GM19025 (cell line): ENCODE measurements around the gene FUCA2.

Source experiments
- ATAC-seq: cut with Tn5 transposase; IDR thresholded peaks from one replicate; pipeline ENCODE4 v1.9.1; 2021; ENCODE audit warnings: mild to moderate bottlenecking, low read depth, moderate library complexity; ENCODE audit not compliant: unreplicated experiment

FUCA2 gene, protein sequence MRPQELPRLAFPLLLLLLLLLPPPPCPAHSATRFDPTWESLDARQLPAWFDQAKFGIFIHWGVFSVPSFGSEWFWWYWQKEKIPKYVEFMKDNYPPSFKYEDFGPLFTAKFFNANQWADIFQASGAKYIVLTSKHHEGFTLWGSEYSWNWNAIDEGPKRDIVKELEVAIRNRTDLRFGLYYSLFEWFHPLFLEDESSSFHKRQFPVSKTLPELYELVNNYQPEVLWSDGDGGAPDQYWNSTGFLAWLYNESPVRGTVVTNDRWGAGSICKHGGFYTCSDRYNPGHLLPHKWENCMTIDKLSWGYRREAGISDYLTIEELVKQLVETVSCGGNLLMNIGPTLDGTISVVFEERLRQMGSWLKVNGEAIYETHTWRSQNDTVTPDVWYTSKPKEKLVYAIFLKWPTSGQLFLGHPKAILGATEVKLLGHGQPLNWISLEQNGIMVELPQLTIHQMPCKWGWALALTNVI

DNA sequence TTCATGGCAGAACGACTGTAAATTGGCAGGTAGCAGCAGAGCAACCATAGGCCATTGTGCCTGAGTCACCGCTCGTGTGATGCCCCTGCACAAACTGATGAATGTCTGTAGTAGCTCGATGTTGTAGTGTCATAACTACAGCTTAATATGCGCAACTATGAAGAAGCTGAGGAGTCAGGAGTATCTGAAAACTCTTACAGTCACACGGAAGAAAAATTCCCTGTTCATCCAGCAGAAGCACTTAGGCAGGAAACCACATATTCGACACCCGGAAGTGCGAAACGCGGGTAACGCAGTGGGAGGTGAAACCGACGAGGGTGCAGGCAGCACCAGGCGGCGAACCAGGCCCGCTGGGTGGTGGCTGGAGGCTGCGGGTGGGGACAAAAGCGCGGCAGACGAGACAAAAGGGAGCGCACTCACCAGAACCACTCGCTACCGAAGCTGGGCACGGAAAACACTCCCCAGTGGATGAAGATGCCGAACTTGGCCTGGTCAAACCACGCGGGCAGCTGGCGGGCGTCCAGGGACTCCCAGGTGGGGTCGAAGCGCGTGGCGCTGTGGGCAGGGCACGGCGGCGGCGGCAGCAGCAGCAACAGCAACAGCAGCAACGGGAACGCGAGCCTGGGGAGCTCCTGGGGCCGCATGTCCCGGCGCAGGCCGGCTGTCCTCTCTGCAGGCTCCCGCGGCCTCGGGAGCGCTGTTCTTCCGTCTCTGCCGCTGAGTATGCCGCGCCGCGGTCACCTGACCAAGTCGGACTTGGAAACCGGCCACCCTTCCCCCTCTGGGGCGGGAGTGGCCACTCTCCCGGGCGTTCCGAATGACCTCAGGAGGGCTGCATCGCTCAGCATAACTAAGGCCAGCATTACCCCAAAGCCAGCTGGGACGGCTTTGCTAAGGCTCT lies at the start of gene FUCA2:
Gene FUCA2 (minus strand): TSS at position 730 of the 901 bp plus-strand sequence. CDS start 86 bp downstream, at position 644.
- peak; percentile 50 for ATAC-seq

DNA sequence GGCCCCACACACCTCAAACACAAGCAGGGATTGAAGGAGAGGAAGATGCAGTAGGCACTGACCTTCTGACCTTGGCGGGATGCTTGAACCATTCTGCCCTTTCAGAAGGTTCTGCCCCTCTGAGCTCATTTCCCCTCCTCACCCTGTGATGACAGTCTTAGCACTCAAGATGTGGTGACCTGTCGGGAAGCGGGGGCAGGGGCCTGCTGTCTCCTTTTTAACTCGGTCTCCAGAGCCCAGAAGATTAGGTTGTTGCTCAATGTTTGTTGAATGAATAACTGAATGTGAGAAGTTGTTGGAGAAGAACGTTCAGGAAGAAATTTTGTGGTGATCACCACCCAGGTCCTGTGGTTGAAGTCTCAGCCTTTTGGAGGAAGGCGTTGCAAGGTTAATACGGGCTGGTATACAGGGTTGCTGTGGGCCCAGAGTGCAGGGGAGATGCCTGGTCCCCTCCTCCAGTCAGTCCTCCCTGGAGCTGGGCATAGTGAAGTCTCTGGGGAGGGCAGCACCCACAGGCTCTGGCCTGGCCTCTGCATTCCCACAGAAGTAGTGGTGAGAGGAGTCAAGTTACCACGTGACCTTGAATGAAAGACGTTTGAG lies 49.7 kb upstream of the FUCA2 start:
- ATAC-seq, result no peak

DNA sequence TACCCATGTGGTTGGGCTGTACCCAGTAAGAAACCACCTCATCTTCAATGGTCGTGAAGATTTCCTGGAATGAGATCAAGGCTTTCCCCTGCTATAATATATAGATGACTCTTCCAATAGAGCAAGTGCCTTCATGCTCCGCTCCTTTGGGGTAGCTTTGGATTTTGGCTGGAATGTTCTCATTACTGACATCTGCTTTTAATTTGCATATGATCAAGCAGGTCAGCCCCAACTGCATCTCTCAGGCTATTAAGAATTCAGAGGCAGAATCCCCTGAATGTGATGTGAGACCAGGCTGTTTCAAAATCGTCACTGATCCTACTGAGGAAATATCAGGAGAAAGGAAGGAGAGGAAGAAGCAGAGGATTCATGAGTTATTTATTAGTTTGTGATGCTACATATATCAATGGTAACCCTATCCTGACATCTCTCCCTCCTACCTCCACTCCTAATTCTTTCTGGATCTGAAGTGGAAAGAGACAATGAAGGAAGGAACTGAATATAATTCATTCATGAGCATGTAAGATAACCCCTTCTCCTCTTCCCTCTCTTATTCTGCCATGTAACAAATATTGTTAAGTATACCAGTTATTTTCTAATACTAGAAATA lies 47.6 kb upstream of the FUCA2 start:
- ATAC-seq, result no peak

- ATAC-seq, result no peak
Measured at GRCh38 chr6:143556529-143556928, 45.0 kb upstream of the FUCA2 start.

DNA sequence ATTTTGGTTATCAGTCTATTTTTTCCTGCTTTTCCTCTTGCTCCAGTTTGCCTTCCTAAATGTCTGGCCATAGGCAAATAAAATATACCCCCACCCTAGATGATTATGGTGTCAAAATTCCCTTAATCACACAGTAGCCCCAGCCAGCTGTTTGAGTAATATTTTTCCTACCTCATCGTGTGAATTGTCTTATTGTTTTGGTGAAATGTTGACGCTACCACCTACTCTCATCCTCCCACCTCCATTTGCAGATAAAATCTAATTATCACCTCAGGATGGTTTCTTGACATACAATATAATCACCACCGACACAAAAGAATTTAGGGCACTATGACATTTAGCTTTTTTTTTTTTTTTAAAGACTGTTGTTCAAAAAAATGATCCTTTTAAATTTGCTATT lies 44.1 kb upstream of the FUCA2 start:
- ATAC-seq, result no peak

GRCh38 chr6:143555071-143555492 lies 43.6 kb upstream of the FUCA2 start:
- ATAC-seq, result no peak

DNA sequence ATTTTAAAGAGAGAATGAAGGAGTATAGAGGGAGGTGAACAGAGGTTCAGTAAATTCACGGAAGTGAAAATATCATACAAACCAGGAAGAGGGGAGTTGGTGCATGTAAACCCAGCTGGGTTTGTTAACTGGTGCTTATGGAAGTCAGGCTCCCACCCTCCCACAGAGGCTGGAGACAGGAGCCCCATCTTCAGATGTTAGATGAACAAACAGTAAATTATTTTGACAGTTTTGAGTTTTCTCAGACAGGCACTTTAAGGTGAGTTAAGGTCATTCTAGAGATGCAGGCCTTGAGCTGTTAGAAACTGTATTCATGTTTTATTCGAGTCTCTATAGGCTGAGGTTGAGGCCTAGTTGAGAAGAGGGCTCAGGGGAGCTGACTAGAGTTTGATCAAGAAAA lies 41.8 kb upstream of the FUCA2 start:
- ATAC-seq, result no peak

GRCh38 chr6:143549949-143550268 lies 38.4 kb upstream of the FUCA2 start:
- ATAC-seq, result no peak

GRCh38 chr6:143549221-143549948 lies 37.9 kb upstream of the FUCA2 start:
- no peak for ATAC-seq

DNA sequence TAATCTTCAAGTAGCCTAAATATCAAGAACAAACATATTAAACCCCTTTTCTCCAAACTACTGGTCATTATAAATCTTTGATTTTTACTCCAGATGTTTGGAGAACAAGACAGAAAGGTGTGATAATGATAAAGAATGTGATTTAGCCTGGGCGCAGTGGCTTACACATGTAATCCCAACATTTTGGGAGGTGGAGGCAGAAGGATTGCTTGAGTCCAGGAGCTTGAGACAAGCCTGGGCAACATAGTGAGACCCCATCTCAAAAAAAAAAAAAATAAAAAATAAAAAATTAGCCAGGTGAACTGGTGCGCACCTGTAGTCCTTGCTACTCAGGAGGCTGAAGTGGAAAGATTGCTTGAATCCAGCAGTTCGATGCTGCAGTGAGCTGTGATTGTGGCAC lies 35.1 kb upstream of the FUCA2 start:
- ATAC-seq, result no peak

- ATAC-seq, result no peak
Measured at GRCh38 chr6:143545976-143546547, 34.5 kb upstream of the FUCA2 start.

DNA sequence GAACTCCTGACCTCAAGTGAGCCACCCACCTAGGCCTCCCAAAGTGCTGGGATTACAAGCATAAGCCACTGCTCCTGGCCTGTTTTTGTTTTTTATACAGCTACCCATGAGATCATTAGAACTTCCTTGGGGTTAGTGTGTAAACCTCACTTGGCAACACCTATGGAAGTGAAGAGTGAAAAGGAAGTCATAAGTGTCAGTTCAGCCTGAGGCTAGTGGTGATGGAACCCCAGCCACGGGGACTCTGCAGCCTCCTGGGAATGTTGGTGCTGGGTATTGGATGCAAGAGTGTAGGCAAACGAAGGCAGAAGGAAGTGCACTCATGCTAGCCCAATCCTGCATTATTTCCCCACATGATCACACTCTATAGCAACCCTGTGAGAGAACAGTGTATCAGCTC lies 33.6 kb upstream of the FUCA2 start:
- no peak for ATAC-seq

DNA sequence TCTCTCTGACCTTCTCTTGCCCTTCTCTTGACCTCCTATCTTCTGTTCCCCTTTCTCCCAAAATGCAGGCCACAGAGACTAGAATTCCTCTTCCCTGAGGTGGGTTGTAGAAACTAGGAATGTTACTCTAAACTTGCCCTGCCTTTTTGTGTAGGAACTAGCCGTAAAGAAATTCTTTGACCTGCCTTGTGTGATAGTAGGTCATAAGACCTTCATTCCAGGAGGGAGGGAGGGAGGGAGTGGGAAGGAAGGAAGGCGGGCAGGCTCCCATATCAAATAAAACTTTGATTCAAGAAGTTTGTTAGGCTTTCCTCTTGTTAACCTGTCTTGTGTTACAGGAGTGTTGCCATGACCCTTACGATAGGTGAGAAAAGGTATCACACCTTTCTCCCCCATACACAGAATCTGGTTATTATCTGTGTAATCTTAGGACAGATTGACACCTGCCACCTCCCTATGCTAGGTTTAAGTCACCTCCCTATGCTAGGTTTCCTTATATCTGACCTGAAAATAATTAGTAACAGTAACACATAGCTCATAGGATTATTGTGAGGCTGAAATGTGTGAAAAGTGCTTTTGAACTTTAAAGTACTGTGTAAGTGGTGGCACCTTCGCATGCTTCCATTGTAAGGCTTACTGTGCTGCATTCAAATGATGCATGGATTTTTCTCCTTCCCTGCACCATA lies 32.6 kb upstream of the FUCA2 start:
- no peak for ATAC-seq

DNA sequence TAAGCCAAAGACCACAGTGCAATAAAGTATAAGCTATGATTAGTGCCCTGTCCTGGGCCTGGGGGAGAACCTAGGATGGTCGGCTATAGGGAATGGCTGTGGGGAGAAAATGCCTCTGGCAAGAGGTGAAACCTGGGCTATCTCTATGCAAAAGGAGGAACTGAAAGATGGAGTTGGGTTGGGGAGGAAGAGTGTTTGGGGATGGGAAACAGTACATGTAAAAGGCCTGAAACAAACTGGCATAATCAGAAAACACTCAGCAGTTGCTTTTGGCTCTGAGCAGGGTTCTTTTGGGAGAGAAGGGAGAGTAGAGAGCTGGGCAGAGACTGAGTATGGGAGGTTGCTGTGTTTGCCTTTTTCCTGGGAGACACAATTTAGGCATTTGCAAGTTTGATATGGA lies 31.9 kb upstream of the FUCA2 start:
- no peak for ATAC-seq

- ATAC-seq, result no peak
Measured at GRCh38 chr6:143542888-143543287, 31.4 kb upstream of the FUCA2 start.

GRCh38 chr6:143540192-143540591 lies 28.7 kb upstream of the FUCA2 start:
- no peak for ATAC-seq

DNA sequence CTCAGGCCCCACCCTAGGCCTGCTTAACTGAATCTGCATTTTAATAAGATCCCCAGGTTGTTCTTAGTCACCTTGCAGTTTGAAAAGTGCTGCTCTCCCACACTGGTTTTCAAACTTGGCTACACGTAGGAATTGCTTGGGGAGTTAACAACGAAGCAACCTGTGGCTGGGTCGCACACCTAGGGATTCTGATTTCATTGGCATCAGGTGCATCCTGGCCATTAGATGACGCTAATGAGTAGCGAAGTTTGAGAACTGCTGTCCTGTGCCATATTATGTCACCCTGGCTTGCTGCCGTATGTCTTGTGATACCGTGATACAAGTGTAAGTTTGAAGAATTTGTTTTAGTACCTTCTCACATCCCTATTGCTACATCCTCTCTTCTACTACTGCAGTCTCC lies 28.2 kb upstream of the FUCA2 start:
- ATAC-seq, result no peak

- no peak for ATAC-seq
Measured at GRCh38 chr6:143539106-143539505, 27.6 kb upstream of the FUCA2 start.

DNA sequence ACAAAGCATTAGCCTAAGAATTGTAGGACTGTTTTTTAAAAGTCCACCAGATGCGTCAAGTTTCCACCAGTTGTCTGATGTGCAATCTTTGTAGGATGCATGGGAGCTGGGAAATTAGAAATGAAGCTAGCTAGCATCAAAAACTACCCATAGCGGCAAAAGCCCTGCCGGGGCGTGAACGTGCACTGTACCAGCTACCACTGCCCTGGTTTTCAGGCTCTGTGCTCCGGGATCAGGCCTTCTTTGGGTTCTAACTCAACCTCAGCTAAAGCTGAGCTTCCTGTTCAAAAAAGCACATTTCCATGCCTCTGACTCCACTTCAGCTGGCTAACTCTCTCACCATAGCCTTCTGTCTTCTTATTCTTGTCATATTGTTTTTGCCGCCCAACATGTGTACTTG lies 26.9 kb upstream of the FUCA2 start:
- ATAC-seq, result no peak
